Hepatocyte (in vitro differentiated cells): ENCODE data around the gene RHOF.

Experiments used
- EZH2 ChIP-seq: fragments of 200-600 bp; sonication (generic); IDR thresholded peaks from 2 replicates; pipeline ENCODE4 v1.6.1; 2016; ENCODE audit warnings: antibody characterized with exemption, mild to moderate bottlenecking, borderline replicate concordance
- EZH2phosphoT487 ChIP-seq: fragments of 200-600 bp; sonication (generic); IDR thresholded peaks from one replicate; pipeline ENCODE4 v1.6.1; 2018; ENCODE audit warnings: antibody characterized with exemption, mild to moderate bottlenecking, low read depth, moderate library complexity; ENCODE audit not compliant: unreplicated experiment, severe bottlenecking
- TF ChIP-seq, protein P1 (sequence below): fragments of 200-600 bp; sonication (generic); IDR thresholded peaks from 2 replicates; pipeline ENCODE4 v1.5.1; 2016; ENCODE audit warnings: antibody characterized with exemption, mild to moderate bottlenecking; ENCODE audit not compliant: poor library complexity

DNA sequence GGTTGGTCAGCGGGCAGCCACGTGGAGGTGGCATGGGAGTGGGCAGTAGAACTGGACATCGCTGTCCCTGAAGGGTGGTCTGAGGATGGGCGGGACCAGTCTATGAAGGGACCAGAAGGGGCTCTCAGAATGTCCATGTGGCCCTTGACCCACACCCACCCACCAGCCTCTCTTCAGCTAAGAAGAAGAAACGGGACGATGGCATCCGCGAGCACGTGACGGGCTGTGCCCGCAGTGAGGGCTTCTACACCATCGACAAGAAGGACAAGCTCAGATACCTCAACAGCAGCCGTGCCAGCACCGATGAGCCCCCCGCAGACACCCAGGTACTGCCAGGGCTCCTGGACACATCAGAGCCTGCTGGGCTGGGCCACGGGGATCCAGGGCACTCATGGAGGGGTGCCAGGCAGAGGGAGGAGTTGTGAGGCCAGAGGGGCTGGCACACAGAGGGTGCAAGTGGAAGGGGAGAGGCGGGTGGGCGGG is 31.6 kb upstream of the RHOF start:
- TF ChIP-seq, protein P1, sequence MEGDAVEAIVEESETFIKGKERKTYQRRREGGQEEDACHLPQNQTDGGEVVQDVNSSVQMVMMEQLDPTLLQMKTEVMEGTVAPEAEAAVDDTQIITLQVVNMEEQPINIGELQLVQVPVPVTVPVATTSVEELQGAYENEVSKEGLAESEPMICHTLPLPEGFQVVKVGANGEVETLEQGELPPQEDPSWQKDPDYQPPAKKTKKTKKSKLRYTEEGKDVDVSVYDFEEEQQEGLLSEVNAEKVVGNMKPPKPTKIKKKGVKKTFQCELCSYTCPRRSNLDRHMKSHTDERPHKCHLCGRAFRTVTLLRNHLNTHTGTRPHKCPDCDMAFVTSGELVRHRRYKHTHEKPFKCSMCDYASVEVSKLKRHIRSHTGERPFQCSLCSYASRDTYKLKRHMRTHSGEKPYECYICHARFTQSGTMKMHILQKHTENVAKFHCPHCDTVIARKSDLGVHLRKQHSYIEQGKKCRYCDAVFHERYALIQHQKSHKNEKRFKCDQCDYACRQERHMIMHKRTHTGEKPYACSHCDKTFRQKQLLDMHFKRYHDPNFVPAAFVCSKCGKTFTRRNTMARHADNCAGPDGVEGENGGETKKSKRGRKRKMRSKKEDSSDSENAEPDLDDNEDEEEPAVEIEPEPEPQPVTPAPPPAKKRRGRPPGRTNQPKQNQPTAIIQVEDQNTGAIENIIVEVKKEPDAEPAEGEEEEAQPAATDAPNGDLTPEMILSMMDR: no peak
- TF ChIP-seq EZH2phosphoT487 (no peak), EZH2 (no peak)
